Right renal pelvis (tissue), 4 donors: ENCODE measurements around the gene MYO1C. TPM values are rescaled to one million over a fixed set of nuclear protein-coding genes. Genes with fewer than 3 reads are reported as not detected.
A peak's percentile ranks its signal among the peaks of the same experiment; 100 is the strongest.
"Not testable (repeated sequence)": the region's sequence is repeated elsewhere in the genome, so short reads cannot be mapped to it uniquely, and the experiment has no call there.

Experiments used
- DNase-seq, 4 donors: peaks; one replicate each; pipeline ENCODE4 v3.0.0-alpha.2; 2013; ENCODE audit warnings: low read depth in 4 of 4, low spot score in 3 of 4, missing footprints in 1 of 4
- polyA plus RNA-seq, 4 donors: library from polyadenylated mRNA; unstranded; fragments of 120-200 nt; gene quantifications; one replicate each; pipeline ENCODE4 v1.2.1, GENCODE V29; 2013; ENCODE audit not compliant: insufficient read length in 4 of 4

Gene MYO1C
- 10 to 100 TPM; 68.6 to 80.8 (median 74.7) TPM for polyA plus RNA-seq

- no peak for DNase-seq
Observed at GRCh38 chr17:1492249-1493206, at the start of gene MYO1C. TSS of gene MYO1C (minus strand) at chr17:1492686. CDS start at chr17:1492487, 199 bp downstream.

GRCh38 chr17:1541367-1541904 is 49.0 kb upstream of the MYO1C start:
- no peak for DNase-seq

GRCh38 chr17:1539811-1540210 is 47.3 kb upstream of the MYO1C start:
- DNase-seq, result no peak

- no peak for DNase-seq
Observed at GRCh38 chr17:1535737-1536136, 43.3 kb upstream of the MYO1C start.

- DNase-seq, result no peak
Observed at GRCh38 chr17:1533661-1534325, 41.3 kb upstream of the MYO1C start.

- no peak for DNase-seq
Observed at GRCh38 chr17:1532836-1533602, 40.5 kb upstream of the MYO1C start.

- DNase-seq, result no peak
Observed at GRCh38 chr17:1529863-1530262, 37.4 kb upstream of the MYO1C start.

- not testable (repeated sequence) for DNase-seq
Observed at GRCh38 chr17:1526876-1527275, 34.4 kb upstream of the MYO1C start.

- DNase-seq, result no peak
Observed at GRCh38 chr17:1522626-1523025, 30.1 kb upstream of the MYO1C start.

- DNase-seq, result no peak
Observed at GRCh38 chr17:1521086-1521640, 28.7 kb upstream of the MYO1C start.

- DNase-seq, result no peak
Observed at GRCh38 chr17:1519678-1520077, 27.2 kb upstream of the MYO1C start.

- DNase-seq, result no peak
Observed at GRCh38 chr17:1518410-1518809, 25.9 kb upstream of the MYO1C start.

GRCh38 chr17:1516388-1517161 is 24.1 kb upstream of the MYO1C start, which contains the start of gene INPP5K:
TSS of gene INPP5K (minus strand) at chr17:1516612. CDS start at chr17:1516499, 113 bp downstream.
- DNase-seq, result peak; percentile 93 to 95 (median 93)

GRCh38 chr17:1515640-1516387 is 23.3 kb upstream of the MYO1C start:
- DNase-seq, result peak; percentile 73 to 84 (median 76)

GRCh38 chr17:1512351-1512750 is 19.9 kb upstream of the MYO1C start:
- no peak for DNase-seq

- no peak for DNase-seq
Observed at GRCh38 chr17:1511756-1512321, 19.4 kb upstream of the MYO1C start.

- no peak for DNase-seq
Observed at GRCh38 chr17:1511290-1511689, 18.8 kb upstream of the MYO1C start.

GRCh38 chr17:1509290-1509881 is 16.9 kb upstream of the MYO1C start:
- DNase-seq, result no peak
